GM18951 (cell line): ENCODE data around the gene PARP8.

Experiments
- POLR2A ChIP-seq: IDR thresholded peaks from 4 replicates; pipeline ENCODE4 v1.6.1; 2011; ENCODE audit warnings: mild to moderate bottlenecking; ENCODE audit not compliant: insufficient read length, insufficient read depth; ENCODE audit errors: extremely low read depth
- in situ Hi-C: fragments of 300-500 bp; cut with MboI; formaldehyde crosslinking; loops from one replicate; pipeline ENCODE4 v1.12.0; 2022; ENCODE audit warnings: low sequenced_read_pairs, mixed read lengths, inconsistent platforms; ENCODE audit not compliant: unreplicated experiment

Gene PARP8

DNA sequence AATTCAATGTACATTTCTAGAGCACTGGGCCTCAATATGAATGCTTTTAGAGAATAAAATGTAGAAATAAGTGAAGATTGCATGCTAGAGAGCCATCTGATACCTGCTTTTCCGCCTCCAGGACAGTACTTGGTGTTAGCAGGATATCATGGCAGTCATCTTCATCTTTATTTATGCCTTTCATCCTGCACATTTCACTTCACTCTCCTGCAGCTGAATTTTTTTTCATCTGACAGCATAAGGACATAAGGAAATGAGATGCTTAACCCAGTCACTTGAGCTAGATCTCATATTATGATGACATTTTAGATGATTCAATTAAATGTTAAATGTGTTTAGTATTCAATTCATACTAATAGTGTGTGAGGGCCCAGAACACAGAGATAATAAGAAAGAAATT, 162.6 kb downstream of the PARP8 start:
- in situ Hi-C loops: no loop called here
- no peak for TF ChIP-seq POLR2A

- in situ Hi-C loops: no loop called here
- TF ChIP-seq POLR2A: no peak
Measured at GRCh38 chr5:50832657-50833284, 166.3 kb downstream of the PARP8 start.

- in situ Hi-C loops: no loop called here
- no peak for TF ChIP-seq POLR2A
Measured at GRCh38 chr5:50836356-50836755, 169.9 kb downstream of the PARP8 start.

GRCh38 chr5:50839472-50839871, 173.0 kb downstream of the PARP8 start:
- in situ Hi-C loops: no loop called here
- TF ChIP-seq POLR2A: no peak

- no peak for TF ChIP-seq POLR2A
- in situ Hi-C loops: no loop called here
Measured at GRCh38 chr5:50843091-50843490, 176.7 kb downstream of the PARP8 start.

- TF ChIP-seq POLR2A: no peak
- in situ Hi-C loops: no loop called here
Measured at GRCh38 chr5:50846261-50846660, 179.8 kb downstream of the PARP8 start.

GRCh38 chr5:50849554-50849953, 183.1 kb downstream of the PARP8 start:
- in situ Hi-C loops: no loop called here
- TF ChIP-seq POLR2A: no peak

- in situ Hi-C loops: no loop called here
- no peak for TF ChIP-seq POLR2A
Measured at GRCh38 chr5:50853151-50853550, 186.7 kb downstream of the PARP8 start.

GRCh38 chr5:50854082-50854481, 187.6 kb downstream of the PARP8 start:
- in situ Hi-C loops: no loop called here
- no peak for TF ChIP-seq POLR2A

DNA sequence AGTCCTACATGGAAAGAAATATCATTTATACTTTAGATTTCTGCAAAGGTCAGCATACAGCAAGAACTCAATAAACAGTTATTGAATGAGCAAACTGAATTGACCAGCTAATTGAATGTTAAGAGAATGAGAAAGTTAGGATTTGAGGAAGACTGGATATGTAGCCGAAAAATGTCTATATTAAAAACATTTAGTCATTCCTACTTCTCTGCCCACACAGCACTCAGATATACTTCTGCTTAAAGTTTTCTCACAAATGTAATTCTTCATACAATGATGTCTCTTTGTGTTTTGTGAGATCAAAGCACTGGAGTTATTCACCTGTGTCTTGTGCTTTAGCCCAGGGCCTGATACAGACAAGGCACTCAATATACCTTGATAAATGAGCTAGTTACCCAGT, 188.6 kb downstream of the PARP8 start:
- in situ Hi-C loops: no loop called here
- no peak for TF ChIP-seq POLR2A

DNA sequence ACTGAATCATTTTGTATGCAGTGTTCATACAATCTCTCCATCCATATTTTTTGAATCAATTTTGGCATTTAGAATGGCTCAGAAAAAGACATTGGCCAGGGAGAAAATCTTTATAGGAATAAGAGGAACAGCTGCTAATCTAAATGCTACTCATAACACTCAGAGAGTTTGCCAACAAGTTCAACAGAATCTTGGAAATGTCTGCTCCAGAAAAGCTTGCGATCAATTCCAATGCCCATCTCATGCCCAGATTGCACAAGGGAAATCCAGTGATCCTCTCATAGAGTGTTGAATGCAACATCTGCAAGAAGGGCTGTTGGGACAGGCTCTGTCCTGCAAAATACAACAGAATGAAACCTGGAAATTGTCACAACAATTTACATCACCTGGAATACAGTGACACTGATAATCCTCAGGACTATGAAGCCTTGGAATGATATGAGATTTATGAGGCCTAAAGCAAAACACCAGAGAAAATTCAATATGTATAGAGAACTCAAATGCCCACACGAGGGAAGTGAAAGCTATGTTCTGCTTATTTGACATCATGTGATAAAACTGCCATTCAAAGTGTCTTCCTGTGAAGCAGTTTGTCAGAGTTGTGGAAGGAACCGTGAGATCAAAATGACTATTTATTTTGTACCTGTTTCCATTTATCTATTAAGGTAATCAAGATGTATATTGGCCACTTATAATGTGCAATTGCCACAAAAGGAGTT, 190.1 kb downstream of the PARP8 start:
- no peak for TF ChIP-seq POLR2A
- in situ Hi-C loops: no loop called here

DNA sequence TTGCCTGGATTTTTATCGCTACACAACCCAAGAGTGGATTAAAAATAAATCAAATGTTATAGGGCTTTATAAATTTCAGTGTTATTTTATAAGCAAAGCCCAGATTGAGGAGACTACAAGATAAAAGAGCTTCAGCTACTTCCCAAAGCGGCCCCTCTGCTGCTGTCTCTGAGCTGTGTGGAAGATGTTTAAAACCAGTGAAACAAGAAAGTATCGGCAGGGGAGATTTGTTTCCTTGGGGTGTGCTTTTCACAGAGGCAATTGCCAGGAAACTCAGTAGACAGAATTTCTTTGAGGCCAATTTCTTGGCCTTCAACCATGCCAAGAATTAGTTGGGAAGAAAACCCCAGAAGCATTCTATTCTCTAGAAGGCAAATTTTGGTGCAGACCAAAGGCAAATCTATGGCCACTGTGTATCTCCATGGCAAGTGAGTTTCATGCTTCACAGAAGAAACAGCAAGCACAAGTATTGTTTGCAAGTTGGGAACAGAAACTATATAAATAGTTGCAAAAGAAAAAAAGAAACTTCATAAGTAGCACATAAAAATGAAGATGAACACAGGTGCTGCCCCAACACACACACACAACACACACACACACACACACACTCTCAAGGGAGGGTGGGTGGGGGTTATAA, 197.2 kb downstream of the PARP8 start:
- no peak for TF ChIP-seq POLR2A
- in situ Hi-C loops: no loop called here

- TF ChIP-seq POLR2A: no peak
- in situ Hi-C loops: no loop called here
Measured at GRCh38 chr5:50864466-50864865, 198.0 kb downstream of the PARP8 start.

DNA sequence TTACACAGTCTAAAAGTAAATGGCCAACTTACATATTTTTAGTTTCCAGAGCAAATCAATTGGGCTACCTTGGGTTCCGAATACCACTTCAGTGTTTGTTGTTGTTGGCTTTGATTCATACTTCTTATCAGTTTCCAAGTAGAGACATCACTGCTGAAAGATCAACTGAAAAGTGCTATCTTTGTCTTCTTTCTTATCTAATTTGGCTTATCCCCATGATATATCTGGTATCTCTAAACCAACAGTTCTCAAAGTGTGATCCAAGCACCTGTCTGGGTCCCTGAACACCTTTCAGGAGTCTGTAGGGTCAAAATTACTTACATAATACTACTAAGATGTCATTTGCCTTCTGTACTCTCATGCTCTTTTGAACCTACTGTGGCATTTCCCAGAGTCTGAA, 200.0 kb downstream of the PARP8 start:
- in situ Hi-C loops: no loop called here
- TF ChIP-seq POLR2A: no peak

GRCh38 chr5:50867140-50867539, 200.7 kb downstream of the PARP8 start:
- no peak for TF ChIP-seq POLR2A
- in situ Hi-C loops: no loop called here
